B cell (primary cell): Measurements from ENCODE around the gene ADAMTSL1. TPM values are rescaled to one million over a fixed set of nuclear protein-coding genes. Genes with fewer than 3 reads are reported as not detected.

ENCODE experiments used
- ATAC-seq: fragments of 200-7000 bp; cut with Tn5 transposase; one replicate; pipeline ENCODE4 v1.10.0; 2021; ENCODE audit warnings: low read depth, mild to moderate bottlenecking, moderate number of reproducible peaks, moderate library complexity
- CTCF ChIA-PET: fragments of 350-600 bp; sonication (Branson Sonifier 250); formaldehyde crosslinking; loops from one replicate; lab custom pipeline; 2021; ENCODE audit warnings: antibody characterized with exemption, inconsistent platforms; lab: Charles Lee
- POLR2A ChIA-PET: fragments of 350-600 bp; sonication (Branson Sonifier 250); formaldehyde crosslinking; loops from one replicate; lab custom pipeline; 2021; ENCODE audit warnings: antibody characterized with exemption; lab: Charles Lee
- DNase-seq: peaks from one replicate; pipeline ENCODE4 v3.0.0; 2013
- H2AFZ ChIP-seq: 2 replicates; pipeline ENCODE4 v1.6.1; 2012; ENCODE audit warnings: mild to moderate bottlenecking, low read depth, low read length; ENCODE audit not compliant: insufficient read depth, poor library complexity, severe bottlenecking
- H3K27ac ChIP-seq, 2 donors: 1 replicate in 1 of 2; 2 replicates in 1 of 2; pipeline ENCODE4 v1.5.1; 2012 to 2013; ENCODE audit warnings: low read length in 2 of 2, mild to moderate bottlenecking in 2 of 2, moderate library complexity in 1 of 2
- H3K27me3 ChIP-seq, 4 experiments: fragments of 200-600 bp in 1 of 4; sonication (generic) in 1 of 4; replicated peaks in 1 of 4; 1 replicate in 2 of 4; 2 replicates in 2 of 4; pipeline versions ENCODE4 v1.6.1 to v1.7.0; 2013 to 2016; ENCODE audit warnings: low read length in 3 of 4, mild to moderate bottlenecking in 2 of 4, mixed read lengths in 1 of 4, moderate library complexity in 1 of 4; ENCODE audit not compliant: insufficient read depth in 4 of 4, control insufficient read depth in 3 of 4; ENCODE audit errors: control extremely low read depth in 1 of 4
- H3K36me3 ChIP-seq, 2 experiments: replicated peaks in 1 of 2; 1 replicate in 1 of 2; 2 replicates in 1 of 2; pipeline versions ENCODE4 v1.6.1 to v1.7.1; 2013; ENCODE audit warnings: low read length in 1 of 2; ENCODE audit not compliant: insufficient read depth in 2 of 2, control insufficient read depth in 1 of 2; ENCODE audit errors: control extremely low read depth in 1 of 2, extremely low read depth in 1 of 2
- H3K4me1 ChIP-seq, 2 donors: fragments of 200-600 bp in 1 of 2; sonication (generic) in 1 of 2; 1 replicate in 1 of 2; 2 replicates in 1 of 2; pipeline versions ENCODE4 v1.5.1 to v1.6.1; 2013 to 2017; ENCODE audit warnings: low read length in 2 of 2; ENCODE audit not compliant: control insufficient read depth in 2 of 2, insufficient read depth in 2 of 2
- H3K4me2 ChIP-seq: replicated peaks from 2 replicates; pipeline ENCODE3; 2012; ENCODE audit warnings: mild to moderate bottlenecking, low read depth, low read length; ENCODE audit not compliant: poor library complexity, severe bottlenecking
- H3K4me3 ChIP-seq, 5 experiments: fragments of 200-600 bp in 1 of 5; sonication (generic) in 1 of 5; 1 replicate in 3 of 5; 2 replicates in 2 of 5; pipeline versions ENCODE4 v1.5.1 to v1.7.0; 2011 to 2016; ENCODE audit warnings: low read length in 4 of 5, mild to moderate bottlenecking in 4 of 5, low read depth in 2 of 5, control low read depth in 1 of 5, moderate library complexity in 1 of 5; ENCODE audit not compliant: insufficient read depth in 1 of 5; ENCODE audit errors: control extremely low read depth in 1 of 5, extremely low read depth in 1 of 5
- H3K79me2 ChIP-seq: fragments of 200-600 bp; sonication (generic); one replicate; pipeline ENCODE4 v1.6.0; 2016; ENCODE audit warnings: low read length; ENCODE audit not compliant: control insufficient read depth, insufficient read depth
- H3K9ac ChIP-seq: fragments of 200-600 bp; sonication (generic); 2 replicates; pipeline ENCODE4 v1.6.1; 2017; ENCODE audit warnings: mild to moderate bottlenecking, low read length, moderate library complexity
- H3K9me3 ChIP-seq, 3 donors: one replicate each; pipeline versions ENCODE4 v1.6.1 to v1.7.1; 2013; ENCODE audit warnings: low read length in 2 of 3; ENCODE audit not compliant: control insufficient read depth in 2 of 3, insufficient read depth in 1 of 3; ENCODE audit errors: control extremely low read depth in 1 of 3
- H4K20me1 ChIP-seq: 2 replicates; pipeline ENCODE4 v1.6.0; 2012; ENCODE audit warnings: mild to moderate bottlenecking, low read length; ENCODE audit not compliant: insufficient read depth, control insufficient read depth, poor library complexity, severe bottlenecking
- H3K27ac Mint-ChIP-seq: one replicate; pipeline ENCODE4 v1.8.0; 2021; ENCODE audit warnings: mixed read lengths
- H3K27me3 Mint-ChIP-seq: one replicate; pipeline ENCODE4 v1.8.0; 2021; ENCODE audit warnings: mixed read lengths
- H3K4me1 Mint-ChIP-seq: one replicate; pipeline ENCODE4 v1.8.0; 2021; ENCODE audit warnings: mixed read lengths
- H3K4me3 Mint-ChIP-seq: one replicate; pipeline ENCODE4 v1.8.0; 2021; ENCODE audit warnings: mixed read lengths
- H3K9me3 Mint-ChIP-seq: one replicate; pipeline ENCODE4 v1.8.0; 2022; ENCODE audit warnings: mixed read lengths; ENCODE audit not compliant: insufficient read depth
- CTCF ChIP-seq: fragments of 200-600 bp; IDR thresholded peaks from one replicate; pipeline ENCODE4 v1.8.0; 2022; ENCODE audit warnings: antibody characterized with exemption, mild to moderate bottlenecking
- EZH2 ChIP-seq: IDR thresholded peaks from 2 replicates; pipeline ENCODE4 v1.6.1; 2012; ENCODE audit warnings: borderline replicate concordance, low read depth, mild to moderate bottlenecking, moderate library complexity, low read length; ENCODE audit not compliant: insufficient read depth, poor library complexity, severe bottlenecking
- WGBS: methylation state at CpG from one replicate; pipeline ENCODE4 v1.1.5; 2013; ENCODE audit warnings: missing lambda C conversion rate; ENCODE audit not compliant: insufficient coverage; 5-methylcytosine and 5-hydroxymethylcytosine counted together
- intact Hi-C: fragments of 100-400 bp; cut with micrococcal nuclease; formaldehyde crosslinking; loops from one replicate; pipeline ENCODE4 v1.10.0; 2022
- polyA plus RNA-seq: library from polyadenylated mRNA; depleted of rRNA; stranded (reverse); fragments of >200 nt; gene quantifications from 2 replicates; pipeline ENCODE4 v1.2.3, GENCODE V29; 2012
- total RNA-seq, 2 donors: library from RNA; stranded (reverse); fragments of 120-200 nt in 1 of 2; gene quantifications; 1 replicate in 1 of 2; 2 replicates in 1 of 2; pipeline versions ENCODE4 v1.2.3 to v1.2.4, GENCODE V29; 2013 to 2022

Gene ADAMTSL1
- total and polyA plus RNA-seq, 2 donors (not counting 1 experiment from before 2014, with no cell fraction given): not detected

GRCh38 chr9:18673179-18673578 is 199.2 kb downstream of the ADAMTSL1 start:
- H3K9me3 ChIP-seq: no peaks in the 10 kb centered on the region
- no peaks in the 10 kb centered on the region for H4K20me1 ChIP-seq
- Mint-ChIP-seq H3K9me3 (no peaks in the 10 kb centered on the region), H3K27me3 (no peaks in the 10 kb centered on the region), H3K4me1 (no peaks in the 10 kb centered on the region), H3K4me3 (no peak overlapping the region), H3K27ac (no peak overlapping the region)
- TF ChIP-seq CTCF (no peak), EZH2 (no peak)
- POLR2A ChIA-PET: no interaction called here
- ATAC-seq: no peak
- H3K4me3 ChIP-seq: no peak overlapping the region
- no peak overlapping the region for H3K9ac ChIP-seq
- H3K27me3 ChIP-seq: no peaks in the 10 kb centered on the region
- no peak overlapping the region for H3K27ac ChIP-seq
- H3K36me3 ChIP-seq: no peaks in the 10 kb centered on the region
- CTCF ChIA-PET: no interaction called here
- H3K4me2 ChIP-seq: no peak overlapping the region
- H3K79me2 ChIP-seq: no peaks in the 10 kb centered on the region
- H3K4me1 ChIP-seq: no peaks in the 10 kb centered on the region
- no peak for DNase-seq
- H2AFZ ChIP-seq: no peak overlapping the region
- intact Hi-C loops: no loop called here
- WGBS: 46% methylated on average over 1 of the region's 4 CpGs

GRCh38 chr9:18675332-18675731 is 201.4 kb downstream of the ADAMTSL1 start:
- Mint-ChIP-seq H3K9me3 (no peaks in the 10 kb centered on the region), H3K4me1 (no peaks in the 10 kb centered on the region), H3K27ac (no peak overlapping the region), H3K4me3 (no peak overlapping the region), H3K27me3 (no peaks in the 10 kb centered on the region)
- Histone ChIP-seq H3K27ac (no peak overlapping the region), H3K4me1 (no peaks in the 10 kb centered on the region), H3K4me3 (no peak overlapping the region), H3K4me2 (no peak overlapping the region), H3K9me3 (no peaks in the 10 kb centered on the region), H3K79me2 (no peaks in the 10 kb centered on the region), H4K20me1 (no peaks in the 10 kb centered on the region), H3K9ac (no peak overlapping the region), H3K27me3 (no peaks in the 10 kb centered on the region), H2AFZ (no peak overlapping the region), H3K36me3 (no peaks in the 10 kb centered on the region)
- ChIA-PET POLR2A (no interaction called here), CTCF (no interaction called here)
- intact Hi-C loops: no loop called here
- TF ChIP-seq CTCF (no peak), EZH2 (no peak)
- DNase-seq (no peak), ATAC-seq (no peak)
- whole genome bisulfite sequencing: no CpG with 5 or more reads among the region's 1 CpG
